HL-60 (cell line): ENCODE results near the gene GNAQ.

Source experiments
- DNase-seq, 2 experiments: peaks; one replicate each; pipeline ENCODE4 v3.0.0-alpha.2; 2010 to 2020; ENCODE audit warnings: low read depth in 1 of 2, low spot score in 1 of 2
- H3K27ac ChIP-seq: fragments of 250-450 bp; sonication (Bioruptor Pico); replicated peaks from 2 replicates; pipeline ENCODE4 v1.5.1; 2020; ENCODE audit warnings: mild to moderate bottlenecking, moderate library complexity
- H3K27me3 ChIP-seq: fragments of 250-450 bp; sonication (Bioruptor Pico); 2 replicates; pipeline ENCODE4 v1.5.1; 2021; ENCODE audit warnings: mild to moderate bottlenecking, moderate library complexity; ENCODE audit not compliant: insufficient read depth, poor library complexity, severe bottlenecking
- H3K4me3 ChIP-seq: replicated peaks from 2 replicates; pipeline ENCODE4 v1.5.1; 2011; ENCODE audit warnings: mild to moderate bottlenecking, control low read depth, low read length; ENCODE audit not compliant: insufficient read depth
- GABPA ChIP-seq: IDR thresholded peaks from 2 replicates; pipeline ENCODE4 v1.6.1; 2012; ENCODE audit warnings: low read depth
- POLR2AphosphoS5 ChIP-seq: IDR thresholded peaks from 2 replicates; pipeline ENCODE4 v1.6.1; 2012; ENCODE audit warnings: low read depth
- SPI1 ChIP-seq: IDR thresholded peaks from 2 replicates; pipeline ENCODE4 v1.6.1; 2012; ENCODE audit warnings: low read depth, mild to moderate bottlenecking, borderline replicate concordance
- TF ChIP-seq, protein P1 (sequence below): IDR thresholded peaks from one replicate; pipeline ENCODE4 v1.5.1; 2011; ENCODE audit warnings: low read length, control low read depth, inconsistent platforms; ENCODE audit not compliant: insufficient read depth
- TF ChIP-seq, protein P2 (sequence below): IDR thresholded peaks from 2 replicates; pipeline ENCODE4 v1.6.1; 2012; ENCODE audit warnings: low read depth; ENCODE audit not compliant: insufficient replicate concordance

Gene GNAQ

DNA sequence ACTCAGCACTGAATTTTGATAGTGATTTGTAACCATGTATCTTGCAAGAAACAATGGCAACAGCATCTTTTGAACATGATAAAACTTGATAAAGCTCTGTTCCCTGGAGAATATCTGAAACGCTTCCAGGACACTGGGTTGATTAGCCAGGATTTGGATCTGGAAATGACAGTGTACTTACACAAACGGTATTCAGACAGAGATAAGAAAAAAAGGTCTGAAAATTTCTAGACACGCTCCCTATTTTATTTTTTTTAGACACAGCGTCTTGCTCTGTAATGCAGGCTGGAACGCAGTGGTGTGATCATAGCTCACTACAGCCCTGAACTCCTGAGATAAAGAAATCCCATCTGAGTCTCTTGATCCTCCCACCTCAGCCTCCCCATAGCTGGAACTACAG lies 109.0 kb downstream of the GNAQ start:
- Histone ChIP-seq H3K27me3 (no peaks in the 10 kb centered on the region), H3K4me3 (no peak overlapping the region), H3K27ac (no peak overlapping the region)
- TF ChIP-seq SPI1 = no peak
- no peak for TF ChIP-seq POLR2AphosphoS5
- TF ChIP-seq, protein P1, sequence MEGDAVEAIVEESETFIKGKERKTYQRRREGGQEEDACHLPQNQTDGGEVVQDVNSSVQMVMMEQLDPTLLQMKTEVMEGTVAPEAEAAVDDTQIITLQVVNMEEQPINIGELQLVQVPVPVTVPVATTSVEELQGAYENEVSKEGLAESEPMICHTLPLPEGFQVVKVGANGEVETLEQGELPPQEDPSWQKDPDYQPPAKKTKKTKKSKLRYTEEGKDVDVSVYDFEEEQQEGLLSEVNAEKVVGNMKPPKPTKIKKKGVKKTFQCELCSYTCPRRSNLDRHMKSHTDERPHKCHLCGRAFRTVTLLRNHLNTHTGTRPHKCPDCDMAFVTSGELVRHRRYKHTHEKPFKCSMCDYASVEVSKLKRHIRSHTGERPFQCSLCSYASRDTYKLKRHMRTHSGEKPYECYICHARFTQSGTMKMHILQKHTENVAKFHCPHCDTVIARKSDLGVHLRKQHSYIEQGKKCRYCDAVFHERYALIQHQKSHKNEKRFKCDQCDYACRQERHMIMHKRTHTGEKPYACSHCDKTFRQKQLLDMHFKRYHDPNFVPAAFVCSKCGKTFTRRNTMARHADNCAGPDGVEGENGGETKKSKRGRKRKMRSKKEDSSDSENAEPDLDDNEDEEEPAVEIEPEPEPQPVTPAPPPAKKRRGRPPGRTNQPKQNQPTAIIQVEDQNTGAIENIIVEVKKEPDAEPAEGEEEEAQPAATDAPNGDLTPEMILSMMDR = no peak
- TF ChIP-seq, protein P2, sequence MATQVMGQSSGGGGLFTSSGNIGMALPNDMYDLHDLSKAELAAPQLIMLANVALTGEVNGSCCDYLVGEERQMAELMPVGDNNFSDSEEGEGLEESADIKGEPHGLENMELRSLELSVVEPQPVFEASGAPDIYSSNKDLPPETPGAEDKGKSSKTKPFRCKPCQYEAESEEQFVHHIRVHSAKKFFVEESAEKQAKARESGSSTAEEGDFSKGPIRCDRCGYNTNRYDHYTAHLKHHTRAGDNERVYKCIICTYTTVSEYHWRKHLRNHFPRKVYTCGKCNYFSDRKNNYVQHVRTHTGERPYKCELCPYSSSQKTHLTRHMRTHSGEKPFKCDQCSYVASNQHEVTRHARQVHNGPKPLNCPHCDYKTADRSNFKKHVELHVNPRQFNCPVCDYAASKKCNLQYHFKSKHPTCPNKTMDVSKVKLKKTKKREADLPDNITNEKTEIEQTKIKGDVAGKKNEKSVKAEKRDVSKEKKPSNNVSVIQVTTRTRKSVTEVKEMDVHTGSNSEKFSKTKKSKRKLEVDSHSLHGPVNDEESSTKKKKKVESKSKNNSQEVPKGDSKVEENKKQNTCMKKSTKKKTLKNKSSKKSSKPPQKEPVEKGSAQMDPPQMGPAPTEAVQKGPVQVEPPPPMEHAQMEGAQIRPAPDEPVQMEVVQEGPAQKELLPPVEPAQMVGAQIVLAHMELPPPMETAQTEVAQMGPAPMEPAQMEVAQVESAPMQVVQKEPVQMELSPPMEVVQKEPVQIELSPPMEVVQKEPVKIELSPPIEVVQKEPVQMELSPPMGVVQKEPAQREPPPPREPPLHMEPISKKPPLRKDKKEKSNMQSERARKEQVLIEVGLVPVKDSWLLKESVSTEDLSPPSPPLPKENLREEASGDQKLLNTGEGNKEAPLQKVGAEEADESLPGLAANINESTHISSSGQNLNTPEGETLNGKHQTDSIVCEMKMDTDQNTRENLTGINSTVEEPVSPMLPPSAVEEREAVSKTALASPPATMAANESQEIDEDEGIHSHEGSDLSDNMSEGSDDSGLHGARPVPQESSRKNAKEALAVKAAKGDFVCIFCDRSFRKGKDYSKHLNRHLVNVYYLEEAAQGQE = no peak
- TF ChIP-seq GABPA = no peak
- no peak for DNase-seq

DNA sequence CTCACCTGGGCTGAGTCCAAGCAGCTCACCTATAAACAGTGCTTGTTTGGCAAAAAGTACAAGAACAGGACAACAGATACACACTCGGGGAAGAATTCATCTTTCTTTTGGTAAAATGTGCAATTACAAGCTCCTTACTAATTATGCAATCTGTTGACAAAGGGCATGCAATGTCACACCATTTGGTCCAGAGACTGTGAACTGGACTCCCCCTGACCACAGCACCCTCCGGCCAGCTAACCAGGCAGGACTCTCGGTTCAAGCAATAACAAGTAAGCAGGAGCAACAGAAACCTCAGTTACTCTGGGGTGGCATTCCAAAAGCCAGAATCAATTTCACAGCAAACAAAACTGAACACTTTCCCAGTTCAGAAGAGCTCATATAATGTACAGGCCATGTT lies 113.8 kb downstream of the GNAQ start:
- Histone ChIP-seq H3K27me3 (no peaks in the 10 kb centered on the region), H3K4me3 (no peak overlapping the region), H3K27ac (no peak overlapping the region; the same call in 1 of the 2 replicates)
- no peak for DNase-seq
- TF ChIP-seq, protein P2 = no peak
- TF ChIP-seq, protein P1 = no peak
- TF ChIP-seq SPI1 = no peak
- TF ChIP-seq GABPA = no peak
- no peak for TF ChIP-seq POLR2AphosphoS5

DNA sequence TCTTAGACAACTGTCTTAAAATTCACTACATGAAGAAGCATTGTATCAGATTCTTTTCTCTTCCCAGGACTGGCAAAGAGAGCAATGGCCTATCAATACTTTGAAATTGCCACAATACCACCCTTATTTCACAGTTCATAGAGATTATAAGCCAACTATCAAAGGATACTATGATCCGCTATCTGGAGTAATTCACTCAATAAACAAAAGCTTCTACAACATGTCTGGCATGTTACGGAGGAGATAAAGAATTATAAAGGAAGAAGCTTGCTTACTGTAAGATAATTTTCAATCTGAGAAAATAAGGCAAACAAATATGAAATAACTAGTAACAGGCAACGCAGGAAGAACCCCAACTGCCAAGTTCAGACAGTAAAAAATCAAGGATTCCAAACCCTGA lies 114.8 kb downstream of the GNAQ start:
- no peak for TF ChIP-seq SPI1
- no peak for TF ChIP-seq GABPA
- TF ChIP-seq, protein P1 = no peak
- DNase-seq = no peak
- Histone ChIP-seq H3K27me3 (no peaks in the 10 kb centered on the region), H3K4me3 (no peak overlapping the region), H3K27ac (no peak overlapping the region)

DNA sequence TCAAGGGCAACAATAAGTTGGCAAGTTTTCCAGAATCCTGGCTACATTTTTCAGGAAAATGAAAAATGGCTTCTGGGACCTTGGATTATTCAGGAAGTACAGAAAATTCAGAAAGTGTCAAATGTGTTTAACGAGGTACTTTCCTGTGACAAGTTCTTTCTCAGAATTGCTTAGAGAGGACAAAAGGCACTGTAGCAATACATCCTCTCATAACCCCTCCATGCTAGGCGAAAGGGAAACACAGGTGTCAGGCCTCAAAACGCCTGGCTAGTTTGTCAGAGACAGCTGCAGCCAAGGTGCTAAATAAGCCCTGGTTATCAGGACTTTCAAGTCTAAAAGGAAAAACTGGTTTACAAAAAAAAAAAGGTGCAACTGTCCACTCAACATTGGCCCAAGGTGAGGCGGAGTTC lies 115.2 kb downstream of the GNAQ start:
- no peak overlapping the region for H3K4me3 ChIP-seq
- TF ChIP-seq, protein P1 = no peak
- TF ChIP-seq SPI1 = no peak
- TF ChIP-seq, protein P2 = no peak
- no peak for TF ChIP-seq GABPA
- no peak for TF ChIP-seq POLR2AphosphoS5
- no peaks in the 10 kb centered on the region for H3K27me3 ChIP-seq
- DNase-seq = no peak
- H3K27ac ChIP-seq = peak overlapping the region; percentile 17; the same call in 1 of the 2 replicates
